WTC11 (cell line): Measurements from ENCODE around the gene ROR2. TPM values are rescaled to one million over a fixed set of nuclear protein-coding genes. Genes with fewer than 3 reads are reported as not detected.
A peak's percentile ranks its signal among the peaks of the same experiment; 100 is the strongest.

Experiments used
- ATAC-seq: fragments of 200-7000 bp; cut with Tn5 transposase; 2 replicates; pipeline ENCODE4 v1.10.0; 2021; ENCODE audit warnings: mild to moderate bottlenecking, moderate library complexity
- CTCF ChIA-PET: fragments of 300-600 bp; sonication (Branson Sonifier 250); formaldehyde crosslinking; loops from one replicate; lab custom pipeline; 2021; ENCODE audit warnings: antibody characterized with exemption; lab: Charles Lee
- POLR2A ChIA-PET: fragments of 350-600 bp; sonication (Branson Sonifier 250); formaldehyde crosslinking; loops from one replicate; lab custom pipeline; 2021; ENCODE audit warnings: antibody characterized with exemption; lab: Charles Lee
- DNase-seq: peaks from one replicate; pipeline ENCODE4 v3.0.0; 2021; ENCODE audit warnings: low spot score
- H3K27ac Mint-ChIP-seq: 2 replicates; pipeline ENCODE4 v1.8.0; 2021; ENCODE audit warnings: mixed read lengths
- H3K27me3 Mint-ChIP-seq: 2 replicates; pipeline ENCODE4 v1.8.0; 2021; ENCODE audit warnings: low read depth, mild to moderate bottlenecking, moderate library complexity, mixed read lengths
- H3K36me3 Mint-ChIP-seq: 2 replicates; pipeline ENCODE4 v1.8.0; 2021; ENCODE audit warnings: mixed read lengths
- H3K4me1 Mint-ChIP-seq: 2 replicates; pipeline ENCODE4 v1.8.0; 2022; ENCODE audit warnings: mixed read lengths
- H3K4me3 Mint-ChIP-seq: 2 replicates; pipeline ENCODE4 v1.8.0; 2021; ENCODE audit warnings: mild to moderate bottlenecking, moderate library complexity, mixed read lengths
- H3K9me3 Mint-ChIP-seq: 2 replicates; pipeline ENCODE4 v1.8.0; 2021; ENCODE audit warnings: mixed read lengths
- AFF4 ChIP-seq: sonication (generic); formaldehyde crosslinking; IDR thresholded peaks from 2 replicates; pipeline ENCODE4 v1.8.1; 2023; ENCODE audit warnings: mild to moderate bottlenecking, missing genetic modification reagents, borderline replicate concordance
- ATF1 ChIP-seq: sonication (generic); formaldehyde crosslinking; IDR thresholded peaks from 2 replicates; pipeline ENCODE4 v1.8.1; 2023; ENCODE audit warnings: mild to moderate bottlenecking, moderate library complexity, missing genetic modification reagents
- ATF3 ChIP-seq: sonication (generic); formaldehyde crosslinking; conservative IDR thresholded peaks from 2 replicates; pipeline ENCODE4 v1.8.1; 2022; ENCODE audit warnings: mild to moderate bottlenecking, missing genetic modification reagents
- FOXP4 ChIP-seq: sonication (generic); formaldehyde crosslinking; IDR thresholded peaks from 2 replicates; pipeline ENCODE4 v1.8.0; 2022; ENCODE audit warnings: mild to moderate bottlenecking, missing genetic modification reagents
- GABPB1 ChIP-seq: sonication (generic); formaldehyde crosslinking; IDR thresholded peaks from 2 replicates; pipeline ENCODE4 v1.8.1; 2023; ENCODE audit warnings: mild to moderate bottlenecking, missing genetic modification reagents
- GRHL2 ChIP-seq: fragments of 250-450 bp; sonication (Bioruptor Pico); IDR thresholded peaks from 2 replicates; pipeline ENCODE4 v1.8.0; 2022; ENCODE audit warnings: mild to moderate bottlenecking, moderate library complexity; ENCODE audit not compliant: insufficient replicate concordance, severe bottlenecking
- IRF2 ChIP-seq: sonication (generic); formaldehyde crosslinking; IDR thresholded peaks from 2 replicates; pipeline ENCODE4 v1.8.0; 2022; ENCODE audit warnings: low read depth, missing genetic modification reagents, borderline replicate concordance
- OVOL2 ChIP-seq: fragments of 250-450 bp; sonication (Bioruptor Pico); IDR thresholded peaks from 2 replicates; pipeline ENCODE4 v1.9.0; 2021; ENCODE audit warnings: mild to moderate bottlenecking, borderline replicate concordance
- SMAD4 ChIP-seq: sonication (generic); formaldehyde crosslinking; IDR thresholded peaks from 2 replicates; pipeline ENCODE4 v1.8.0; 2022; ENCODE audit warnings: mild to moderate bottlenecking, missing genetic modification reagents
- SOX15 ChIP-seq: fragments of 250-450 bp; sonication (Bioruptor Pico); IDR thresholded peaks from 2 replicates; pipeline ENCODE4 v1.9.0; 2021; ENCODE audit warnings: mild to moderate bottlenecking
- ZNF263 ChIP-seq: sonication (generic); formaldehyde crosslinking; IDR thresholded peaks from 2 replicates; pipeline ENCODE4 v1.8.1; 2022; ENCODE audit warnings: low read depth, mild to moderate bottlenecking, moderate library complexity, missing genetic modification reagents
- ZNF317 ChIP-seq: sonication (generic); formaldehyde crosslinking; IDR thresholded peaks from 2 replicates; pipeline ENCODE4 v1.8.1; 2023; ENCODE audit warnings: low read depth, mild to moderate bottlenecking, moderate library complexity, missing genetic modification reagents, borderline replicate concordance
- ZNF425 ChIP-seq: fragments of 250-450 bp; sonication (Bioruptor Pico); conservative IDR thresholded peaks from 2 replicates; pipeline ENCODE4 v1.9.0; 2021; ENCODE audit warnings: mild to moderate bottlenecking
- total RNA-seq: library from RNA; stranded (reverse); gene quantifications from 3 replicates; pipeline ENCODE4 v1.2.3, GENCODE V29; 2021
- TF ChIP-seq, protein P1 (sequence below): sonication (generic); formaldehyde crosslinking; conservative IDR thresholded peaks from 2 replicates; pipeline ENCODE4 v1.8.1; 2023; ENCODE audit warnings: mild to moderate bottlenecking, low read depth, missing genetic modification reagents, moderate library complexity
- TF ChIP-seq, protein P2 (sequence below): sonication (generic); formaldehyde crosslinking; IDR thresholded peaks from 2 replicates; pipeline ENCODE4 v1.8.0; 2023; ENCODE audit warnings: mild to moderate bottlenecking, missing genetic modification reagents

Gene ROR2
- total RNA-seq, 1 experiment from 2014 or later: 19.8 TPM

GRCh38 chr9:91818647-91819403, 131.2 kb downstream of the ROR2 start:
- DNase-seq: no peak
- ChIA-PET POLR2A (no interaction called here), CTCF (no interaction called here)
- no peak for ATAC-seq
- Mint-ChIP-seq H3K27me3 (no peaks in the 10 kb centered on the region; the same call in 1 of the 2 replicates), H3K27ac (no peak overlapping the region), H3K4me3 (no peak overlapping the region), H3K9me3 (peaks cover 19% of the 10 kb centered on the region), H3K4me1 (peaks cover 13% of the 10 kb centered on the region), H3K36me3 (peaks cover 16% of the 10 kb centered on the region)
- TF ChIP-seq OVOL2 (CRISPR knock-in tag): no peak
- TF ChIP-seq ZNF425 (CRISPR knock-in tag): no peak
- no peak for TF ChIP-seq GRHL2

DNA sequence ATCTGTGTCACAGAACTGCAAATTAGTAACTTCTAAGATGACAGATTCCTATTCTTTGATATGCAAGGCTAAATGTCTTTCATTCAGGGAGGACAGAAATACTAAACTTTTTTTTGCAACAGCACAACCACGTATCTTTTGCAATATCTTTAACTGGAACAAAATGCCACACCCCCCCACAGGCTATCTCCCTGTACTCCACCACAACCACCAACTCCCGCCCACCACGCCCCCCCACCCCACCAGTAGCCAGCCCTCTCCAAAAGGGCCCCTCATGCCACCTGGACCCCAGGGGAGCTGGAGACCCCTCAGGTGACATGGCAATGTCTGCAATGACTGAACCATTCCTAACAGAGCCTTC, 131.8 kb downstream of the ROR2 start:
- H3K27me3 Mint-ChIP-seq: no peaks in the 10 kb centered on the region; the same call in 1 of the 2 replicates
- ChIA-PET POLR2A (no interaction called here), CTCF (interaction anchor here (1.8 to 2.5 kb wide), 2 partner anchors 132 to 136 kb away, joined by 7 to 8 read pairs; partner anchors contain the start of gene ROR2)
- peaks cover 16% of the 10 kb centered on the region for H3K36me3 Mint-ChIP-seq
- no peak for DNase-seq
- no peak for ATAC-seq
- H3K4me3 Mint-ChIP-seq: no peak overlapping the region
- peaks cover 19% of the 10 kb centered on the region for H3K9me3 Mint-ChIP-seq
- no peak overlapping the region for H3K27ac Mint-ChIP-seq
- H3K4me1 Mint-ChIP-seq: peaks cover 13% of the 10 kb centered on the region
- TF ChIP-seq ATF1 (CRISPR knock-in tag) (no peak), ZNF317 (no peak)

DNA sequence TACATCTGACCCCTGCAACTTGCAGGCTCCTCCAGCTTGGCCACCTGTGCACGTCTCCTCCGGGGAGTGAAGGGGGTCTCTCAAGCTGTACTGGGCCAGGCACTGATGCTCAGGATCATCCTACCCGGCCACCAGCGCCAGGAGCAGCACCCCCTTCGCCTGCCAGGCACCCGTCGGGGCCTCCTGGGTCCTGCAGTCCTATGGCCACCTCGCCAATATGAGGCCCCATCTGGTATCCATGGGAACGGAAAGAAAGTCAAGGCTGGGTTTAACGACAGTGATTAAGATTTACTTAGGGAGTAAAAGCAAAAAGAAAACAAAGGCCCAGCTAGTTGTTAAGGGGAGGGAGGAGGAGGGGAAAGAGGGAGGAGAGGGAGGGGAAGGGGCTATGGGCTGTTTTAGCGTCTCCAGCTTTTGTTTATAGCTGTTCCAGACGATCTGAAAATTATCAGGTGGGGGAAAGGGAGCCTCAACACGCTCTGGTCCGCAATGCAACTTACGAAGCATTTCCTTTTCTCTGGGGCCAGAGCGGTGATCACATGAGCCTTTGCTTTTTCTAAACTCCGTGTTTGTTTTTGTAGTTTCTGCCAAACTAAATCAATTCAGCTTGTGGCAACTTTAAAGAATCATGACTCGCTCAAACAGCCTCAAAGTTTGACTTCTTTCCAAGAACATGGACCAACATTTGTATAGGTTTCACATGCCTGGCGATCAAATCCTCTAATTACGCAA, 132.4 kb downstream of the ROR2 start:
- no peak overlapping the region for H3K27ac Mint-ChIP-seq
- TF ChIP-seq IRF2 (CRISPR knock-in tag) (no peak), ATF3 (no peak), AFF4 (no peak), SOX15 (CRISPR knock-in tag) (no peak), SMAD4 (CRISPR knock-in tag) (no peak), ZNF263 (CRISPR knock-in tag) (no peak), FOXP4 (CRISPR knock-in tag) (no peak), GABPB1 (CRISPR knock-in tag) (no peak)
- TF ChIP-seq, protein P1, sequence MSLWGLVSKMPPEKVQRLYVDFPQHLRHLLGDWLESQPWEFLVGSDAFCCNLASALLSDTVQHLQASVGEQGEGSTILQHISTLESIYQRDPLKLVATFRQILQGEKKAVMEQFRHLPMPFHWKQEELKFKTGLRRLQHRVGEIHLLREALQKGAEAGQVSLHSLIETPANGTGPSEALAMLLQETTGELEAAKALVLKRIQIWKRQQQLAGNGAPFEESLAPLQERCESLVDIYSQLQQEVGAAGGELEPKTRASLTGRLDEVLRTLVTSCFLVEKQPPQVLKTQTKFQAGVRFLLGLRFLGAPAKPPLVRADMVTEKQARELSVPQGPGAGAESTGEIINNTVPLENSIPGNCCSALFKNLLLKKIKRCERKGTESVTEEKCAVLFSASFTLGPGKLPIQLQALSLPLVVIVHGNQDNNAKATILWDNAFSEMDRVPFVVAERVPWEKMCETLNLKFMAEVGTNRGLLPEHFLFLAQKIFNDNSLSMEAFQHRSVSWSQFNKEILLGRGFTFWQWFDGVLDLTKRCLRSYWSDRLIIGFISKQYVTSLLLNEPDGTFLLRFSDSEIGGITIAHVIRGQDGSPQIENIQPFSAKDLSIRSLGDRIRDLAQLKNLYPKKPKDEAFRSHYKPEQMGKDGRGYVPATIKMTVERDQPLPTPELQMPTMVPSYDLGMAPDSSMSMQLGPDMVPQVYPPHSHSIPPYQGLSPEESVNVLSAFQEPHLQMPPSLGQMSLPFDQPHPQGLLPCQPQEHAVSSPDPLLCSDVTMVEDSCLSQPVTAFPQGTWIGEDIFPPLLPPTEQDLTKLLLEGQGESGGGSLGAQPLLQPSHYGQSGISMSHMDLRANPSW (CRISPR knock-in tag): no peak
- TF ChIP-seq, protein P2, sequence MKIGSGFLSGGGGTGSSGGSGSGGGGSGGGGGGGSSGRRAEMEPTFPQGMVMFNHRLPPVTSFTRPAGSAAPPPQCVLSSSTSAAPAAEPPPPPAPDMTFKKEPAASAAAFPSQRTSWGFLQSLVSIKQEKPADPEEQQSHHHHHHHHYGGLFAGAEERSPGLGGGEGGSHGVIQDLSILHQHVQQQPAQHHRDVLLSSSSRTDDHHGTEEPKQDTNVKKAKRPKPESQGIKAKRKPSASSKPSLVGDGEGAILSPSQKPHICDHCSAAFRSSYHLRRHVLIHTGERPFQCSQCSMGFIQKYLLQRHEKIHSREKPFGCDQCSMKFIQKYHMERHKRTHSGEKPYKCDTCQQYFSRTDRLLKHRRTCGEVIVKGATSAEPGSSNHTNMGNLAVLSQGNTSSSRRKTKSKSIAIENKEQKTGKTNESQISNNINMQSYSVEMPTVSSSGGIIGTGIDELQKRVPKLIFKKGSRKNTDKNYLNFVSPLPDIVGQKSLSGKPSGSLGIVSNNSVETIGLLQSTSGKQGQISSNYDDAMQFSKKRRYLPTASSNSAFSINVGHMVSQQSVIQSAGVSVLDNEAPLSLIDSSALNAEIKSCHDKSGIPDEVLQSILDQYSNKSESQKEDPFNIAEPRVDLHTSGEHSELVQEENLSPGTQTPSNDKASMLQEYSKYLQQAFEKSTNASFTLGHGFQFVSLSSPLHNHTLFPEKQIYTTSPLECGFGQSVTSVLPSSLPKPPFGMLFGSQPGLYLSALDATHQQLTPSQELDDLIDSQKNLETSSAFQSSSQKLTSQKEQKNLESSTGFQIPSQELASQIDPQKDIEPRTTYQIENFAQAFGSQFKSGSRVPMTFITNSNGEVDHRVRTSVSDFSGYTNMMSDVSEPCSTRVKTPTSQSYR: no peak

More for the DNA sequence above, 132.4 kb downstream of the ROR2 start:
- H3K27me3 Mint-ChIP-seq: no peaks in the 10 kb centered on the region
- DNase-seq (no peak), ATAC-seq (peak; percentile 65)
- POLR2A ChIA-PET: interaction anchor here (0.6 to 0.7 kb wide), 2 partner anchors 13 to 237 kb away, joined by 3 to 5 read pairs; no protein-coding TSS in a partner anchor
- CTCF ChIA-PET: interaction anchor here (0.9 to 2.5 kb wide), 3 partner anchors 59 to 137 kb away, joined by 3 to 8 read pairs (median 7); partner anchors contain the start of gene ROR2
- H3K4me1 Mint-ChIP-seq: peaks cover 13% of the 10 kb centered on the region
- peaks cover 15% of the 10 kb centered on the region for H3K9me3 Mint-ChIP-seq
- H3K4me3 Mint-ChIP-seq: no peak overlapping the region
- H3K36me3 Mint-ChIP-seq: peaks cover 12% of the 10 kb centered on the region
